Mesendoderm (in vitro differentiated cells): ENCODE results near the gene MROH8.
"Not testable (repeated sequence)": the region's sequence is repeated elsewhere in the genome, so short reads cannot be mapped to it uniquely, and the experiment has no call there.

Source experiments
- DNase-seq: peaks from one replicate; pipeline ENCODE4 v3.0.0; 2013
- H2AK5ac ChIP-seq: 2 replicates; pipeline ENCODE4 v1.6.1; 2013; ENCODE audit warnings: low read length, inconsistent platforms
- H2BK120ac ChIP-seq: 2 replicates; pipeline ENCODE4 v1.6.1; 2013; ENCODE audit warnings: low read depth, mild to moderate bottlenecking, low read length, moderate library complexity, mixed read lengths
- H2BK15ac ChIP-seq: replicated peaks from 2 replicates; pipeline ENCODE4 v1.6.1; 2013; ENCODE audit warnings: low read depth, mild to moderate bottlenecking, moderate library complexity
- H2BK5ac ChIP-seq: 2 replicates; pipeline ENCODE4 v1.6.1; 2013; ENCODE audit warnings: low read length, inconsistent platforms
- H3K18ac ChIP-seq: 2 replicates; pipeline ENCODE4 v1.6.1; 2013; ENCODE audit warnings: mild to moderate bottlenecking, low read length, mixed read lengths
- H3K23ac ChIP-seq: one replicate; pipeline ENCODE4 v1.6.1; 2013; ENCODE audit warnings: low read length
- H3K27ac ChIP-seq: 2 replicates; pipeline ENCODE4 v1.5.1; 2013; ENCODE audit warnings: low read depth, mild to moderate bottlenecking, inconsistent platforms, low read length, moderate library complexity
- H3K27me3 ChIP-seq: 2 replicates; pipeline ENCODE4 v1.6.1; 2013; ENCODE audit warnings: low read length, control low read depth, mild to moderate bottlenecking, inconsistent platforms; ENCODE audit not compliant: insufficient read depth, poor library complexity
- H3K36me3 ChIP-seq: 2 replicates; pipeline ENCODE4 v1.6.1; 2013; ENCODE audit warnings: low read length, inconsistent platforms; ENCODE audit not compliant: control insufficient read depth, insufficient read depth
- H3K4ac ChIP-seq: one replicate; pipeline ENCODE4 v1.6.1; 2013; ENCODE audit warnings: low read depth, mild to moderate bottlenecking, low read length, moderate library complexity
- H3K4me1 ChIP-seq: 2 replicates; pipeline ENCODE4 v1.6.1; 2013; ENCODE audit warnings: low read depth, low read length, inconsistent platforms; ENCODE audit not compliant: control insufficient read depth
- H3K4me2 ChIP-seq: 2 replicates; pipeline ENCODE4 v1.6.1; 2013; ENCODE audit warnings: low read length
- H3K4me3 ChIP-seq: 2 replicates; pipeline ENCODE4 v1.5.1; 2013; ENCODE audit warnings: mild to moderate bottlenecking, low read length
- H3K56ac ChIP-seq: one replicate; pipeline ENCODE4 v1.6.1; 2013; ENCODE audit warnings: low read length
- H3K79me1 ChIP-seq: 2 replicates; pipeline ENCODE4 v1.6.1; 2013; ENCODE audit warnings: low read length, inconsistent platforms
- H3K79me2 ChIP-seq: 2 replicates; pipeline ENCODE4 v1.6.1; 2013; ENCODE audit warnings: mild to moderate bottlenecking, low read length; ENCODE audit not compliant: control insufficient read depth, insufficient read depth
- H3K9ac ChIP-seq: 2 replicates; pipeline ENCODE4 v1.6.1; 2013; ENCODE audit warnings: low read length, inconsistent platforms
- H4K5ac ChIP-seq: one replicate; pipeline ENCODE4 v1.6.1; 2013; ENCODE audit warnings: low read length
- H4K8ac ChIP-seq: one replicate; pipeline ENCODE4 v1.6.1; 2013; ENCODE audit warnings: low read depth, mild to moderate bottlenecking, control low read depth, low read length, moderate library complexity
- WGBS: extraction: QIAGEN DNeasy Blood & Tissue Kit; methylation state at CpG from one replicate; pipeline ENCODE4 v1.1.7; 2013; ENCODE audit warnings: low lambda C conversion rate, missing lambda C conversion rate; ENCODE audit not compliant: insufficient coverage; ENCODE audit errors: extremely low coverage; 5-methylcytosine and 5-hydroxymethylcytosine counted together

The MROH8 gene

GRCh38 chr20:37075932-37076685, 103.2 kb downstream of the MROH8 start:
- Histone ChIP-seq H3K4me2 (no peak overlapping the region), H2BK15ac (no peak overlapping the region), H4K8ac (no peak overlapping the region), H3K23ac (no peak overlapping the region), H3K4me3 (no peak overlapping the region), H3K79me2 (no peaks in the 10 kb centered on the region), H3K27ac (no peak overlapping the region), H3K36me3 (no peaks in the 10 kb centered on the region), H3K4me1 (no peaks in the 10 kb centered on the region), H3K4ac (no peak overlapping the region), H3K18ac (no peak overlapping the region), H3K27me3 (no peaks in the 10 kb centered on the region), H2BK5ac (no peak overlapping the region), H3K56ac (no peak overlapping the region), H2AK5ac (no peak overlapping the region), H2BK120ac (no peak overlapping the region), H3K9ac (no peak overlapping the region), H3K79me1 (no peaks in the 10 kb centered on the region), H4K5ac (no peak overlapping the region)
- DNase-seq = no peak
- WGBS = no CpG with 5 or more reads among the region's 3 CpGs

- Histone ChIP-seq H3K4me3 (no peak overlapping the region), H3K4ac (no peak overlapping the region), H4K5ac (no peak overlapping the region), H3K56ac (no peak overlapping the region), H3K4me1 (no peaks in the 10 kb centered on the region), H2BK5ac (no peak overlapping the region), H2BK15ac (no peak overlapping the region), H3K9ac (no peak overlapping the region), H3K27me3 (no peaks in the 10 kb centered on the region), H2BK120ac (no peak overlapping the region), H3K79me1 (no peaks in the 10 kb centered on the region), H3K79me2 (no peaks in the 10 kb centered on the region), H3K27ac (no peak overlapping the region), H3K23ac (no peak overlapping the region), H4K8ac (peak overlapping the region; percentile 14), H2AK5ac (no peak overlapping the region), H3K18ac (no peak overlapping the region), H3K36me3 (no peaks in the 10 kb centered on the region), H3K4me2 (no peak overlapping the region)
- DNase-seq = no peak
- WGBS = no CpG with 5 or more reads among the region's 17 CpGs
Observed at GRCh38 chr20:37072293-37073196, 106.8 kb downstream of the MROH8 start.

GRCh38 chr20:37071481-37071911, 107.9 kb downstream of the MROH8 start:
- WGBS = no CpG with 5 or more reads among the region's 4 CpGs
- H3K4ac ChIP-seq = no peak overlapping the region
- no peak overlapping the region for H2BK5ac ChIP-seq
- H3K4me1 ChIP-seq = no peaks in the 10 kb centered on the region
- no peak overlapping the region for H2BK15ac ChIP-seq
- H3K27ac ChIP-seq = no peak overlapping the region
- no peak overlapping the region for H2BK120ac ChIP-seq
- no peak overlapping the region for H4K8ac ChIP-seq
- H3K4me3 ChIP-seq = no peak overlapping the region
- H3K4me2 ChIP-seq = no peak overlapping the region
- no peak overlapping the region for H2AK5ac ChIP-seq
- H3K56ac ChIP-seq = no peak overlapping the region
- no peaks in the 10 kb centered on the region for H3K79me2 ChIP-seq
- H3K9ac ChIP-seq = no peak overlapping the region
- no peaks in the 10 kb centered on the region for H3K36me3 ChIP-seq
- no peak overlapping the region for H3K23ac ChIP-seq
- no peaks in the 10 kb centered on the region for H3K27me3 ChIP-seq
- no peaks in the 10 kb centered on the region for H3K79me1 ChIP-seq
- peak; percentile 6 for DNase-seq
- H4K5ac ChIP-seq = no peak overlapping the region
- H3K18ac ChIP-seq = no peak overlapping the region

GRCh38 chr20:37069563-37069962, 109.8 kb downstream of the MROH8 start:
- not testable (repeated sequence) for H3K27ac ChIP-seq, H3K79me1 ChIP-seq, H2BK15ac ChIP-seq, H3K9ac ChIP-seq, H3K23ac ChIP-seq, H4K5ac ChIP-seq, H3K4me1 ChIP-seq, H4K8ac ChIP-seq, H2AK5ac ChIP-seq, DNase-seq, H3K56ac ChIP-seq, H3K4ac ChIP-seq, H3K27me3 ChIP-seq, H2BK120ac ChIP-seq, H3K79me2 ChIP-seq, H3K4me2 ChIP-seq, H2BK5ac ChIP-seq, H3K4me3 ChIP-seq, H3K36me3 ChIP-seq, H3K18ac ChIP-seq
- WGBS = no CpG with 5 or more reads among the region's 25 CpGs

GRCh38 chr20:37066168-37066567, 113.2 kb downstream of the MROH8 start:
- WGBS = no CpG with 5 or more reads among the region's 2 CpGs

More at GRCh38 chr20:37066168-37066567, 113.2 kb downstream of the MROH8 start:
- H3K9ac ChIP-seq = no peak overlapping the region
- H3K4me3 ChIP-seq = no peak overlapping the region
- no peak overlapping the region for H3K23ac ChIP-seq
- H3K4me1 ChIP-seq = no peaks in the 10 kb centered on the region
- H4K5ac ChIP-seq = no peak overlapping the region
- H3K18ac ChIP-seq = no peak overlapping the region
- H3K4ac ChIP-seq = no peak overlapping the region
- H3K4me2 ChIP-seq = no peak overlapping the region
- H2BK15ac ChIP-seq = no peak overlapping the region
- no peak overlapping the region for H4K8ac ChIP-seq
- no peaks in the 10 kb centered on the region for H3K36me3 ChIP-seq
- H3K27ac ChIP-seq = no peak overlapping the region
- no peaks in the 10 kb centered on the region for H3K79me1 ChIP-seq
- H2AK5ac ChIP-seq = no peak overlapping the region
- no peaks in the 10 kb centered on the region for H3K27me3 ChIP-seq
- H3K56ac ChIP-seq = no peak overlapping the region
- no peak overlapping the region for H2BK5ac ChIP-seq
- no peak overlapping the region for H2BK120ac ChIP-seq
- DNase-seq = no peak
- H3K79me2 ChIP-seq = no peaks in the 10 kb centered on the region
